HG03066 (cell line): ENCODE results near the gene OR11A1.

Experiments used
- ATAC-seq: cut with Tn5 transposase; IDR thresholded peaks from one replicate; pipeline ENCODE4 v1.9.1; 2021; ENCODE audit warnings: low read depth; ENCODE audit not compliant: unreplicated experiment

The OR11A1 gene, protein sequence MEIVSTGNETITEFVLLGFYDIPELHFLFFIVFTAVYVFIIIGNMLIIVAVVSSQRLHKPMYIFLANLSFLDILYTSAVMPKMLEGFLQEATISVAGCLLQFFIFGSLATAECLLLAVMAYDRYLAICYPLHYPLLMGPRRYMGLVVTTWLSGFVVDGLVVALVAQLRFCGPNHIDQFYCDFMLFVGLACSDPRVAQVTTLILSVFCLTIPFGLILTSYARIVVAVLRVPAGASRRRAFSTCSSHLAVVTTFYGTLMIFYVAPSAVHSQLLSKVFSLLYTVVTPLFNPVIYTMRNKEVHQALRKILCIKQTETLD

DNA sequence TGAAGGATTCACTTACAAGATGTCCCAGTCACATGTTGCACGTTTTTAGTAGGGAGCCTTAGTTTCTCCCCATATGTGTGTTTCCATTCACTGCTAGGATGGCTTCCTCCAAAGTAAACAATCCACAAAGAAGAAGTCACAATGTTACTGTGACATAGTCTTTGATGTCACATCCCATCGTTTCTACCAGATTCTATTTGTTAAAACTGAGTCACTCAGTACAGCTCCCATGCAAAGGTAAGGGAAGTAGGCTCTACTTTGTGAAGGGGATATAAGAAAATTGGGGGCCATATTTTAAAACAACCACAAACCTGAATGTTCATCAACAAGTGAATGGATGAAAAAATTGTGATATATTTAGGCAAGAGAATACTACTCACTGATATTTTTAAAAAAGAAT is at the start of gene OR11A1, which contains the start of gene OR2H1:
Gene OR11A1, minus strand, starts transcription at position 101 of the 400 bp plus-strand sequence. CDS start 29,430 bp downstream, outside the sequence.
Gene OR2H1, plus strand, starts transcription at position 185 of the 400 bp plus-strand sequence. CDS start 4,615 bp downstream, outside the sequence.
- ATAC-seq: no peak

DNA sequence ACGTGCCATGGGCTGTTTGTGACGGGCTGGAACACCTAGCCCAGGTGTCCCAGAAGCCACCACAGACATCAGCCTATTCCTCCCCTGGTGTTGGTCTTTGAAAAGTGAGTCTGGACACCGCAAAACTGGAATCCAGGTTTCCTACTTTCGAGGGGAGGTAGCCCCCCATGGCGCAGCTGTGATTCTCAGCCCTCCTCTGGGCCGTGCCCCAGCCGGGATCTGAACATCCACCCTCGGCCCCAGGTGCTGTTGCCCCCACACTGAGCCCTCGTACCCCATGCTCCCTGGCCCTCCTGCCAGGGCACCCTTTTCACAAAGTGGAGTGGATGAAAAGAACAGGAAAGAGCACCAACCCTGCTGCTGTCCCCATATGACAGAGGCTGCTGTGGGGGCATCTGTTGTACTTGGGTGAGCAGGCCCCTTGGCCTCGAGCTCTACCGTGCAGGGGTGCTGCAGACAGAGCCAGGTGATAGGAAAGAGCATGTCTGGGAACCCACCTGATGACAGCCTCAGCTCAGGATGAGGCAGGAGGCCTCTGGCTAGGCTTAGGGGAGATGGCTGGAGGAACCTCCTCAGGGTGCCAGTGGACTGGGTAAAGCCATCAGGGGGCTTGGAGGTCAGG is 49.7 kb upstream of the OR11A1 start:
- no peak for ATAC-seq

DNA sequence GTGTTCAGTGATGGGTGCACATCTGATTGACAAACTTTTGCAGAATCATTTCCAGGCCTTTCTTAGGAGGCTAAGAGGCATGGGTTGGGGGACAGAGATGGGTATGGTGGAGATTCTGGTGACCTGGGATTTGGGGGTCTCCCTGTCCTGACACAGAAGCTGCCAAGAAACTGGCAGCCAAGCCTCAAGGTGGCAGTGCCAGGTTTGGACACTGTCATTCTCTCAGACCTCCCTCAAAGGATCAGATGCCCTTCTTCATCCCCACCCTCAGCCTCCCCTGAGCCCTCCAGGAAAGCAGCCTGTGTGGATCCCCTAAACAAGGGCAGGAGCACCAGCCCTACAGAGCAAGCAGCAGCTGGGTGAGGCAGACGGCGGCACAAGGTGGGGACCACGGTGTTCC is 48.9 kb upstream of the OR11A1 start:
- no peak for ATAC-seq

DNA sequence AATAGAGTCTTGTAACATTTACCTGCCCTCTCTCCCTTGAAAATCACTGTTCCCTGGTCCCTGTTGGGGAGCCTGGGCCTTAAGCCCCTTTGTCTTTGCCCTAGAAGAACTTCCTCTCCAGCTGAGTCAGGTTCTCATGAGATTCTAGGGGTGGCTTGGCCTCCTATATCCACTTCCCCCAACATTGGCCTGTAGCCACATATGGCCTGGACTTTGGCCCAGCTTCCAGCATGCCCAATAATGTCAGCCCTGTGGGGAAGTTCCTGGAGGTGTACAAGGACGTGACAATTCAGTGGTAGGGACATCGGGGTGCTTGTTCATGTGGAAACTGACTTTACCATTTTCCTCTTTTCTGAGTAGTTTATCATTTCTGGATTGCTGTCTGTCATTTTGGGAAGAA is 48.1 kb upstream of the OR11A1 start:
- no peak for ATAC-seq

DNA sequence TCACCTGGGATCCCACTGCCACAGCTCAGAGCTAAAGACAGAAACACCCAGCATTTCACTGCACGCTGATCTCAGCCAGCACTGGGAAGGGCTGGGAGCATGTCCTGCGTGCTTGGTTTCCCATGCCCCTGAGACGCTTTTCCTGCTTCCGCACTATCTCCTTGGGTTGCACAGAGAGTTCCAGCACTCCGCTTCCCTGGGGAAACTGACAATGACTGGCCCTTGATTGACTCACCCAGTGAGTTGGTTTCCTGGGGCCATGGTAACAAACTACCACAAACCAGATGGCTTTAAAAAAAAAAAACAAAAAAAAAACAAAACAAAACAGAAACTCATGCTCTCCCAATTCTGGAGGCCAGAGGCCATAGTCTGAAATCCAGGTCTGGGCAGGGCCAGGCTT is 45.7 kb upstream of the OR11A1 start:
- ATAC-seq: no peak

DNA sequence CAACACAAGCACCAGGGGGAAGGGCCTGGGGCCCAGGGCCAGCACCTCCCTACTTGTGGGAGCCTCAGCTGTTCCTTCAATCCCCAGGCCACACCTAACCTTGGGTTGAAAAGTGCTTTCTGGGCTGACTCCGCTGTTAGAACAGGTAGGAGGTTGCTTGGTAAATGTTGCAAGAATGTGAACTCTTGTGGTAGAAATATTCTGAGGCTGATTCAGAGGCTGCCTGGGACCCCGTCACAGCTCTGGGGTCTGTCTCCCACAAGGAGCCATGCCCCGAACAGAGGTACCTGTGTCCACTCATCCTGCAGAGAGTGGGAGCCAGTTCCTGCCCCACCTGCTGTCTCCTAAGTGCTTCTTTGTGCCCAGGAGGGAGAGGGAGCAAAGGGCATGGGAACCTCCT is 45.3 kb upstream of the OR11A1 start:
- no peak for ATAC-seq

DNA sequence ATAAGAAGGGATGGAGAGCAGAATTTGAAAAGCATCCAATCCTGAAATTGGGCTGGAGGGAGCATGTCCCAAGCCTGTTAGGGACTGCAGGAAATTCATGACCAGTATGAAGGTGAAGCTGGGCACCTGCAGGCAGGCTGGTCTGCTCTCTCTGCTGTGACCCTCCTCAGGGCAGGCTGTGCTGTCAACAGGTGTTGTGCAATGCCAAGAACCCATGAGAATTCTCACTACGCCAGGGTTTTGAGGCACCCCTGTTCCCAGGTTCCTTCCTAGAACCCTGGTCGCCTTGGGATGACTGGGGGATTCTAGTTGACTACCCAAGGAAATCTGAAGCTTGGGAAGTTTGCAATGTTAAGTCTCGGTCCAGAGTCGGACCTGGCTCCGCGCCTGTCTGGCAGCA is 44.2 kb upstream of the OR11A1 start:
- ATAC-seq: no peak

DNA sequence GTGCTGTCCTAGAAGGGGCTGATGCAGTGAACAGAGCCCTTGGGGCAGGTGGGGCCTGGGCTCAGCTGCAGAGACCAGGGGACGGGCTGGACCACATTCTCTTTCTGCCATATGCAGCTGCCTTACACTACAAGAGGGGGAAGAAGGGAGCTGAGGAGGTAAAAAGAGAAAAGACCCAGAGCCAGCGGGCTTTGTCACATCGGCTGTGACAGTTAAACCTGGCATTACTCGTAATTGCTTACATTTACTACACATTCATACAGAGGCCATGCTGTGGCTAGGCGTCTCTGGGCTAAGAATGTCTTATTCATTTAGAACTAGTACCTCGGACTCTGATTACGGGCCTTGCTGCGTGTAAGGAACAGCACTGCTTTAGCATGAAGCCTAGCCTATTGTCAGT is 43.7 kb upstream of the OR11A1 start:
- ATAC-seq: no peak

DNA sequence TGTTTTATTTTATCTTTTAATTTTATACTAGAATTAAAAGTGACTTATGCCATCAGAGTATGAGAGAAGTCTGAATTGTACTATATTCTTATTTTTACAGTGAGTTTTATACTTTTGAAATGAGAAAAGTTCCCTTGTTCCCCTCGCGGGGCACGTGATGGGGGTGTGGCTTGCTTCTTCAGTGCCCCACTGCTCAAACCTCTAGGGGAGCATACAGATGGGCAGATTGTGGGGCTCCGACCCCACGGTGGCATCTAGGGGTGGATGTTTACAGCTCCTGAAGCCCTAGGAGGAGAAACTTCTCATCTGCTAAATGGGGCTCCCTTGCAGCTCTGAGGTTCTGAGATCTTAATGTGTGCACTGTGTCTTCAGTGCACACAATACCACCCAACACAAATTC is 42.8 kb upstream of the OR11A1 start:
- ATAC-seq: no peak

DNA sequence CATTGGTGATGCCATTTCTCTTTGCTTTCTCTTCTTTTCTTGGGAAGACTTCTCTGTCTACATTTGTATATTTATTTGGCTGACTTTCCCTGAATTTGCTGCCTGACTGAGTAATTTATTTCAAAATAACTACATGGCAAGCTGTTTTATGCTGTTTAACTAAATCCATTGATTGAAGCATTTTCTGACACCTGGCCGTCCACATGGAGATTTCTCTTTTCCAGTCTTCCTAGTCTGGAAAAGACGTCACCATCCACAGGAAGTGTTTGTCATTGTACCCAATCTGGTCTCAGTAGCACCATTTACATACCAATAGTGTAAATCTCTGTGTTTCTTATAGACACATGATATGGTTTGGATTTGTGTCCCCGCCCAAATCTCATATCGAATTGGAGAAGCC is 40.1 kb upstream of the OR11A1 start:
- ATAC-seq: no peak

DNA sequence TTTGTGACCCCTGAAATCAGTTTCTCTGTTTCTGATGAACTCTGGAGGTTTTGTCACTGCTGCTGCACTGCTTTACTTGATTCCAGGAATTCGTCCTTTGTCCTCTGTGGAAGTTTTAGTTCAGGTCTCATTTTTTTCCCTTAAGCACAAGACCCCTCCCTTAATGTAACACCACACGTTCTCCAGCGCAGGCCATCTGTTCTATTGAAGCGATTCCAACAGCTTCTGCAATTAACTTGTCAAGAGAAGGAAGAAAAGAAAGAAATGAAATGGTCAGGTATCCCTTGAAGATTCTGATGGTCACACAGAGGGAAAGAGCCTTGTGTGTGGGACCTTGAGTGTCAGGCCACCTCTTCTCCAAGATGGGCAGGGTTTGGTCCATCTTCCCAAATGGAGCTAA is 38.7 kb upstream of the OR11A1 start:
- ATAC-seq: no peak

DNA sequence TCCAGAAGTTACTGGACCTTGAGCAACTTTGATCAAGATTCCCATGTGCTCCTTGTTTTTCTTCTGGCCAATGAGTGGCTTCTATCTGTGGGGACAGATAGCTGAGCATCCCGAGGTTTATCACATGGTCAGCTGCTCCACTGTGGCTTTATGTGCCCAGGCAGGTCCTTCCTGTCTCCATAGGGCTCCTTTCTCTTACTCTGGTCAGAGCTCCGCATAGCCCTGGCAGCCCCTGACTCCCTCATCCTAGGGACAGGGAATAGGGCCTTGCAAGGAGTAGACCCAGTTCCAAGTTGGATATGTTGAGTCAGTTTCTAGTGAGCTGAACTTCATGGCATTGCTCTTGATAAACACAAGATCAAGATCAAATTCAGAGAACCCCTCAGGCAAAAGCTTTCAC is 37.3 kb upstream of the OR11A1 start:
- ATAC-seq: no peak

DNA sequence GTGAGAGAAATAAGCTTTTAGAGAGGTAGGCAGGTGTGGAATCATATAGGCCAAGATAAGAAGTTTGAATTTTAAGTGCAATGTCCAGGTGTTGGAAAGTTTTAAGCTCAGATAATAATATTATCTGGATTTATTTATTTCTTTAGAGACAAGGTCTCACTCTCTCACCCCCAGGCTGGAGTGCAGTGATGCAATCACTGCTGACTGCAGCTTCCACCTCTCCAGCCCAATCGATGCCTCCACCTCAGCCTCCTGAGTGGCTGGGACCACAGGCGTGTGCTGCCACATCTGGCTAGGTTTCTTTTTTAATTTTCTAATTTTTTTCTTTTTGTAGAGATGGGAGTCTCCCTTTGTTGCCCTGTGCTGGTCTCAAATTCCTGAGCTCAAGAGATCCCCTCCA is 36.4 kb upstream of the OR11A1 start:
- no peak for ATAC-seq

DNA sequence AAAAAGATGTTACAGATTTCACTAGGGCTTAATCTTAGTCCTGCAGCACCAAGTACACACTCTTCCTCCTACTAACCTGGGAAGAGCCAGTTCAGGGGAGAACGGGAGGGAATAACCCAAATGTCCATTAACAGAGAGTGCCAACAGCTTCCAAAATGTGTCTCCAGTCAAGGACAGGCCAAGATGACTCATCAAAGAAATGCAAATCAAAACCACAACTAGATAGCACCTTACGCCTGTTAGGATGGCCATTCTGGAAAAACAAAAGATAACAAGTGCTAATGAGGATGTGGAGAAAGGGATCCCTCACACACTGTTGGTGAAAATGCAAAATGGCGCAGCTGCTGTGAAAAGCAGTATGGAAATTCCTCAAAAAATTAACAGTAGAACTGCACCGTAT is 34.7 kb upstream of the OR11A1 start:
- ATAC-seq: no peak

DNA sequence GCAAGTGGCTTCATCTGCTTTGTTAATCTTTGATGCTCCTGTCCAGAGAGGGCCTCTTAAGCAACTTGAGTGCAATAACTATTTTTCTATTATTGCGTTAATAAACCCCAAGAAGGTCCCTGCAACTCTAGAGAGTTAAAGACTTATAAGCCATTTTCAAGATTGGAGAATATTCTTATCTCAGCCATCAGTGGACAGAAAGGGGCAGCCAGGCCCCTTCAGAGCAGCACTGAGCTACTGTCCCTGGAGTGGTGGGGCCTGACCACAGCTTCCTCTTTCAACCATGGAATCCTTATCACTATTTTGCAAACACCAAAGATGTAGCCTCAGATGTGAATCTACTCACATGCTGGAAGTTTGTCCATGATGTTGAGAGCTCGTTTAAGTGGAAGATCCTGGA is 33.7 kb upstream of the OR11A1 start:
- no peak for ATAC-seq

DNA sequence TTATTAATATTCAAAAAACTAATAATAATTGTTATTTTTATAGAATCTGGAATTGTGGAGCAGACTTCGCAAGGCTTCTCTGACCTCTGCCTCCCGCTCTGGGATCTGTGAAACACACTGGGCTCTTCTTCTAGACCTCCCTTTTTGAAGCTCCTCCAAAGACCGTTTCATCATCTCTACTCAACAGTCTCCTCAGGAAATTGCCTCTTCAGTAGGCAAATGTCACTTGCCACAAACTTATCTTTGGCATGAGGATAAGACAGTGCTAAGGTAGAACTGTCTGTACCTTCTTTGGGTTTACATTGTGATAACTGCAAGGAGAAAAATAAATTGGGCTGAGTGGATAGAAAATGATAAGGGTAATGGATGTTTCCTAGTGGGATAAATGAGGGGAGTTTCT is 33.2 kb upstream of the OR11A1 start:
- ATAC-seq: no peak

DNA sequence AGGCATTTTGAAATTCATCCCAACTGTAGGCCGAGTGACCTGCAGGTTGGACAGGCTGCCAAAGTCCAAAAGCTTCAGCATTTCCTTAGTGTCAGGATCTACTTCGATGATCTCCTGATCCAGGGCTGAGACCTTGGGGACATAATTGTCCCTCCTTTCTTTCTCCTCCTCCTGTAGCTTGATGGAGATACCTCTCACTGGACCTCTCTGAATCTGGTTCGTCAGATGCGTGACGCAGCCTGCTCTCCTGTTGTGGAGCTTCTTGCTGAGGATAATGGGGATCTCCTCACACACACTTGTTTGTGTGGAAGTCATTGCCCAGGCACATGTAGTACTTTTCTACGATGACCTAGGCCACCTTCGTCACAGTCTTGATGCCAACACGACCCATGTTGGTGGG is 32.4 kb upstream of the OR11A1 start:
- no peak for ATAC-seq

DNA sequence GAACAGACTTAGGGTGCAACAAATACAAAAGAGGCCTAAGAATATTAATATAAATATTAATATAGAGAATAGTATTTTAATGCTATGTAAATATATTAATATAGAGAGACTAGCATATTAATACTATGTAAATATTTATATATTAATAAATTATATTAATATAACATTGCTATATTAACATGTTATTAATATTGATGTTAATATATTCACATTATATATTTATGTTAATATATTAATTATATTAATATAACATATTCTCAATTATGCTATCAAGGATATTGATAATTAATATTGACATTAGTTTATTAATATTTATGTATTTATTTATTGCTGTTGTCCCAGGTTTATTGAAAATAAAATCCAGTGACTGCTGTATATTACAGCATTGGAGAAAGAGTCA is 32.0 kb upstream of the OR11A1 start:
- no peak for ATAC-seq

DNA sequence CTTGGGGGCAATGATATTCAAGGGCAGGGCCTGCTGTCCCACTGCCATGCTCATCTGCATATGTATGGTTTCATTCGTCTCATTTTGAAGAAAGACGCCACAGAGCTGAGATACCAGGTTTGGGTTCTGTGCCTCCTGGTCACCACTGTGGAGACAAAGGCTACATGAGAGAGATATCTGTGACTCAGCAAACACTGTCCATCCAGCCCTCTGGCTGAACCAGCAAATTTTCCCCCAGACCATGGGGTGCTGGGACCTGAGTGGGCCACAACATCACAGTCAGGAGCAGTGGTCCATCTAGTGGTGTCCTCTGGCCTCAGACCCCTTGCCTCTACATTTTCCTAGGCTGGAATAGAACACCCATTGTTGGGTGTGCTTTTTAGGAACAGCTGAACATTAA is 30.8 kb upstream of the OR11A1 start, which contains the start of gene MAS1L:
Gene MAS1L, minus strand, starts transcription at position 297 of the 400 bp plus-strand sequence. Its CDS starts 54 bp downstream, at position 243.
- ATAC-seq: no peak

DNA sequence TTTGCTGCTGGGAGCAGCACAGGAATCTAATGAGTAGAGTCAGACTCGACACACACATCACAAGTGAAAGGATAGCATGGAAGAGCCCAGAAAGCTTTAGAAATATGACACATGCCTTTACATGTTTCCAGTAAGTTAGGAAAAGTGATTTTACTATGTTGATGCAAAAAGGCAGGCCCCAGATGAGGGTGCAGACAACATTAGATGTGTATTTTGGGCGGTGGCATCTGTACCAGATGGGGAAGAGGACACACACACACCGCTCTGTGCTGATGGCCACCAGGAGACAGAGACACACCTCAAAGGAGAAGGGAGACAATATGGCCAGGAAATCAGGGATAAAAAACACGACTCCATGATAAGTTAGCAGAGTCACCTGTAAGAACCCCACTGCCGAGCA is 30.3 kb upstream of the OR11A1 start:
- ATAC-seq: no peak

DNA sequence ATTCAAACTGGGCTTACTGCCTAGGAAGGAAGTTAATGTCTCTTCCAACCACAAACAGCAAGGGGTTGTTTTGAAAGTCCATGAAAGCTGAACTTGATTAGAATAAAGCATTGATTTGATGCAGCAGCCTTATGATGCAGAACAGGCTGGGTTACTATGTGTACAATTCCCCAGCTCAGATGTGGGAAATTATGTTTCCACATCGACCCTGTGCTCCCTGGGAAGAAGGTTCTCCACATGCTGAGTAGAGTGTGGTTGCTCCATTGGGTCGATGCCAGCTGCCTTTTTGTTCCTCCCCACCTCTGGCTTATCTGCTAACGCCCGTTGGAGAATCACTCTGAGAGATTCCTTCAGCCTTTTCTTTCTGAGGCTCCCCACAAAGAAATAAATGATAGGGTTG is 29.7 kb upstream of the OR11A1 start:
- ATAC-seq: no peak

DNA sequence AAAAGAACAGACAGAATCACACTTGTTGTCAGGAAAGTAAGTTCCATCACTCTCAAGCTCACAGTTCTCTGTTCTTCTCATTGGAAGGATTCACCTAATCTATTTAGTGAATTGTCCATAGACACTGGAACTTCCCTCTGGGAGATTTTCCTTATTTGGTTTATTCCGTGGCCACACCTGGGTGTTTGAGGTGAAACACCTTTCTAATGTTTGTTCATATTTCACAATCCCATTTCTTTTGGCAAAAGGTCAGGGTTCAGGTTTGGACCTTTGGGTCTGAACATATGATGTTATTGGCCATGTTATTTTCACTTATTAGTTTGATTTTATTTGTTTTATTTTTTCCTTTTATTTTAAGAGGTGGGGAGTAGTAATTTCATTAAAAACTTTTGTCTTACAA is 26.9 kb upstream of the OR11A1 start:
- ATAC-seq: no peak
